SH-SY5Y (cell line): ENCODE data around the gene NOD1.

ENCODE experiments used
- GATA2 ChIP-seq: IDR thresholded peaks from 2 replicates; pipeline ENCODE4 v1.6.1; 2011; ENCODE audit warnings: mild to moderate bottlenecking, low read depth, low read length
- GATA3 ChIP-seq: IDR thresholded peaks from 2 replicates; pipeline ENCODE4 v1.6.1; 2011; ENCODE audit warnings: low read depth, mild to moderate bottlenecking, low read length, moderate library complexity

GRCh38 chr7:30493228-30493627 is 14.6 kb upstream of the NOD1 start:
- TF ChIP-seq GATA2 (no peak), GATA3 (no peak)
